ENCODE results near the gene SORBS1. TPM values are rescaled to one million over a fixed set of nuclear protein-coding genes. Genes with fewer than 3 reads are reported as not detected.

SORBS1 gene
- total RNA-seq, 1 experiment from 2014 or later, result 4.1 TPM

- no peak overlapping the region for H2AFZ ChIP-seq (ENCODE audit: low read length)
- no peak for ATAC-seq
- no peak overlapping the region for H3K4me2 ChIP-seq (ENCODE audit: low read length)
- H3F3A ChIP-seq (ENCODE audit: low read length, unreplicated experiment), result no peaks in the 10 kb centered on the region
- no peaks in the 10 kb centered on the region for H4K20me1 ChIP-seq (ENCODE audit: low read length)
- no peak overlapping the region for H3K27ac ChIP-seq (ENCODE audit: low read length)
- H3K4me3 ChIP-seq (ENCODE audit: low read length), result no peak overlapping the region
- no peaks in the 10 kb centered on the region for H3K79me2 ChIP-seq (ENCODE audit: low read length)
- H3K36me3 ChIP-seq (ENCODE audit: low read depth, low read length), result no peaks in the 10 kb centered on the region
- no peaks in the 10 kb centered on the region for H3K9me2 ChIP-seq (replicated peaks; ENCODE audit: low read length)
- H3K9me3 ChIP-seq (ENCODE audit: low read length), result no peaks in the 10 kb centered on the region
- intact Hi-C loops (cut with micrococcal nuclease), result no loop called here
- POLR2A ChIA-PET (ENCODE audit: unreplicated experiment), result no interaction called here
- BruUV-seq (replicated peaks), result no TSS peak
- no peaks in the 10 kb centered on the region for H3K4me1 ChIP-seq (ENCODE audit: insufficient read depth, low read length)
- no peak overlapping the region for H3K9ac ChIP-seq (ENCODE audit: low read length)
- TF ChIP-seq EZH2phosphoT487 (IDR thresholded peaks at IDR 0.05; ENCODE audit: borderline replicate concordance, low read length), result no peak
- no peak for TF ChIP-seq EZH2 (IDR thresholded peaks at IDR 0.05; ENCODE audit: low read length, unreplicated experiment)
- no peak for TF ChIP-seq CTCF (conservative IDR thresholded peaks at IDR 0.05; ENCODE audit: low read depth, low read length)
- no peaks in the 10 kb centered on the region for H3K27me3 ChIP-seq (ENCODE audit: low read length)
- no peak for DNase-seq
- CTCF ChIA-PET, result no interaction called here
Observed at GRCh38 chr10:95562341-95562965, 1.3 kb upstream of the SORBS1 start.

- peak overlapping the region; percentile 83 for H2AFZ ChIP-seq (ENCODE audit: low read length)
- no peaks in the 10 kb centered on the region for H4K20me1 ChIP-seq (ENCODE audit: low read length)
- H3K4me3 ChIP-seq (ENCODE audit: low read length), result peak overlapping the region; percentile 67
- H3K9ac ChIP-seq (ENCODE audit: low read length), result no peak overlapping the region
- no peaks in the 10 kb centered on the region for H3F3A ChIP-seq (ENCODE audit: low read length, unreplicated experiment)
- H3K79me2 ChIP-seq (ENCODE audit: low read length), result no peaks in the 10 kb centered on the region
- DNase-seq, result no peak
- H3K36me3 ChIP-seq (ENCODE audit: low read depth, low read length), result no peaks in the 10 kb centered on the region
- H3K9me2 ChIP-seq (replicated peaks; ENCODE audit: low read length), result no peaks in the 10 kb centered on the region
- H3K27ac ChIP-seq (ENCODE audit: low read length), result no peak overlapping the region
- ATAC-seq, result no peak
- H3K27me3 ChIP-seq (ENCODE audit: low read length), result no peaks in the 10 kb centered on the region
- ChIA-PET CTCF (no interaction called here), POLR2A (ENCODE audit: unreplicated experiment) (interaction anchor here (0.6 kb wide), 1 partner anchor 20 kb away, joined by 3 read pairs; no protein-coding TSS in a partner anchor)
- peak overlapping the region; percentile 89 for H3K4me2 ChIP-seq (ENCODE audit: low read length)
- H3K4me1 ChIP-seq (ENCODE audit: insufficient read depth, low read length), result no peaks in the 10 kb centered on the region
- TF ChIP-seq EZH2phosphoT487 (IDR thresholded peaks at IDR 0.05; ENCODE audit: borderline replicate concordance, low read length) (no peak), EZH2 (IDR thresholded peaks at IDR 0.05; ENCODE audit: low read length, unreplicated experiment) (no peak), CTCF (conservative IDR thresholded peaks at IDR 0.05; ENCODE audit: low read depth, low read length) (no peak)
- BruUV-seq (replicated peaks), result no TSS peak
- intact Hi-C loops (cut with micrococcal nuclease), result loop anchor here (2.0 kb wide), 1 partner anchor 39 kb away; no protein-coding TSS in a partner anchor
- H3K9me3 ChIP-seq (ENCODE audit: low read length), result no peaks in the 10 kb centered on the region
Observed at GRCh38 chr10:95561864-95562177, 650 bp upstream of the SORBS1 start.
